Measurements from ENCODE around the gene HGFAC. TPM values are rescaled to one million over a fixed set of nuclear protein-coding genes. Genes with fewer than 3 reads are reported as not detected.

Gene HGFAC
- total RNA-seq, 1 donor from 2014 or later, result 1.2 TPM

DNA sequence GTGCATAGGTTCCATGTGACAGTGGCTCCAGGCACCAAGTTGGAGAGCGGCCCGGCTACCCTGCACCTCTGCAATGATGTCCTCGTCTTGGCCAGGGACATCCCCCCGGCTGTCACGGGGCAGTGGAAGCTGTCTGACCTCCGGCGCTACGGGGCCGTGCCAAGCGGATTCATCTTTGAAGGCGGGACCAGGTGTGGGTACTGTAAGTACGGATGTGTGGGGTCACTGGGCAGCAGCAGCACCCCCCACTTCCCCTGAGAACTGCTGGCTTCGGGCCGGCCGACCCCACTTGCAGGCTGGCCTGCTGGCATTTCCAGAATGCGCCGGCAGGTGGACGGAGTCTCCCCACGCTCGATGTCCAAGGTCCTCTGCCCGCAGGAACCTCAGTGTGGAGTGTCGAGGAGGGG is 34.6 kb downstream of the HGFAC start:
- Histone ChIP-seq H3K36me3 (no peaks in the 10 kb centered on the region), H3K27me3 (peaks cover 7% of the 10 kb centered on the region), H3K4me3 (no peak overlapping the region), H3K4me1 (peaks cover 6% of the 10 kb centered on the region), H3K27ac (no peak overlapping the region), H3K9me3 (no peaks in the 10 kb centered on the region)
- TF ChIP-seq, protein P1, sequence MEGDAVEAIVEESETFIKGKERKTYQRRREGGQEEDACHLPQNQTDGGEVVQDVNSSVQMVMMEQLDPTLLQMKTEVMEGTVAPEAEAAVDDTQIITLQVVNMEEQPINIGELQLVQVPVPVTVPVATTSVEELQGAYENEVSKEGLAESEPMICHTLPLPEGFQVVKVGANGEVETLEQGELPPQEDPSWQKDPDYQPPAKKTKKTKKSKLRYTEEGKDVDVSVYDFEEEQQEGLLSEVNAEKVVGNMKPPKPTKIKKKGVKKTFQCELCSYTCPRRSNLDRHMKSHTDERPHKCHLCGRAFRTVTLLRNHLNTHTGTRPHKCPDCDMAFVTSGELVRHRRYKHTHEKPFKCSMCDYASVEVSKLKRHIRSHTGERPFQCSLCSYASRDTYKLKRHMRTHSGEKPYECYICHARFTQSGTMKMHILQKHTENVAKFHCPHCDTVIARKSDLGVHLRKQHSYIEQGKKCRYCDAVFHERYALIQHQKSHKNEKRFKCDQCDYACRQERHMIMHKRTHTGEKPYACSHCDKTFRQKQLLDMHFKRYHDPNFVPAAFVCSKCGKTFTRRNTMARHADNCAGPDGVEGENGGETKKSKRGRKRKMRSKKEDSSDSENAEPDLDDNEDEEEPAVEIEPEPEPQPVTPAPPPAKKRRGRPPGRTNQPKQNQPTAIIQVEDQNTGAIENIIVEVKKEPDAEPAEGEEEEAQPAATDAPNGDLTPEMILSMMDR (IDR thresholded peaks at IDR 0.05), result no peak
- no peak for ATAC-seq
- DNase-seq, result no peak
- intact Hi-C loops (cut with DNase I), result no loop called here

DNA sequence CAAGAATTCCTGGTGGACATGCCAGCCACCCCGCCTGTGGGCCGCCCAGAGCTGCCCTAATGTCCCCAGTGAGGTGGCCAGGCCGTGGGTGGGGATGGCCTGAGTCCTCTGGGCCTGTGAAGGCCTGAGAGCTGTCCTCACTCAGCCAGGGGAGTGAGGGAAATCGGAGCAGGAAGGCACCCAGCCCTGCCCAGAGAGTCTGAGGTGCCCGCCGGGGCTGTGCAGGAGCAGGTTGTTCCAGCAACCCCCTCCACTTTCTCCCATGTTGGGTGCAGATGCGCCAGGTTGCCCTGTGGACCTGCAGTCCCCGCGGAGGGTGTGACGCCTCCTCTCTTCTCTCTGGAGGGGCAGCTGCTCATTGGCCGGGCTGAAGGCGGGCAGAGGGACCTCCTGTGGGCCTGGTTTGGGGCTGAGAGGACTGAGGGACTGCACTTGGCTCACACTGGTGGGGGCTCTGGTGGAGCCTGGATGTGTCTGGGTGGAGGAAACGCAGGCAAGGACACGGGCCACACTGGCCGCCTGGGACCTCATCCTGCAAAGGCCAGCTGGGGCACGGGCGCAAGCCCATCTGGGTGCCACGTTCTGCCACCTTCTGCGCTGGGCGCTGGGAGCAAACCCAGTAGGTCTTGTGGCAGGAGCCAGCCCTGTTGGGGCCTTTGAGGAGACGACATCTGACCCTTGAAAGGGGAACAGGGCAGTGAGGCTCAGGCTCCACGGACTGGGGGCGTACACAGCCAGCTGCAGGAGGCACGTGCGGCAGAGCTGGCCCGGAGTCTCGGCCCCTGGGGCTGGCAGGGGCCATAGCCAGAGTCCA is 35.4 kb downstream of the HGFAC start:
- H3K36me3 ChIP-seq, result no peaks in the 10 kb centered on the region
- DNase-seq (no peak), ATAC-seq (no peak)
- TF ChIP-seq, protein P1 (IDR thresholded peaks at IDR 0.05), result no peak
- intact Hi-C loops (cut with DNase I), result no loop called here
- H3K9me3 ChIP-seq, result no peaks in the 10 kb centered on the region
- H3K27ac ChIP-seq, result no peak overlapping the region
- peaks cover 8% of the 10 kb centered on the region for H3K27me3 ChIP-seq
- H3K4me3 ChIP-seq, result no peak overlapping the region
- peaks cover 6% of the 10 kb centered on the region for H3K4me1 ChIP-seq

DNA sequence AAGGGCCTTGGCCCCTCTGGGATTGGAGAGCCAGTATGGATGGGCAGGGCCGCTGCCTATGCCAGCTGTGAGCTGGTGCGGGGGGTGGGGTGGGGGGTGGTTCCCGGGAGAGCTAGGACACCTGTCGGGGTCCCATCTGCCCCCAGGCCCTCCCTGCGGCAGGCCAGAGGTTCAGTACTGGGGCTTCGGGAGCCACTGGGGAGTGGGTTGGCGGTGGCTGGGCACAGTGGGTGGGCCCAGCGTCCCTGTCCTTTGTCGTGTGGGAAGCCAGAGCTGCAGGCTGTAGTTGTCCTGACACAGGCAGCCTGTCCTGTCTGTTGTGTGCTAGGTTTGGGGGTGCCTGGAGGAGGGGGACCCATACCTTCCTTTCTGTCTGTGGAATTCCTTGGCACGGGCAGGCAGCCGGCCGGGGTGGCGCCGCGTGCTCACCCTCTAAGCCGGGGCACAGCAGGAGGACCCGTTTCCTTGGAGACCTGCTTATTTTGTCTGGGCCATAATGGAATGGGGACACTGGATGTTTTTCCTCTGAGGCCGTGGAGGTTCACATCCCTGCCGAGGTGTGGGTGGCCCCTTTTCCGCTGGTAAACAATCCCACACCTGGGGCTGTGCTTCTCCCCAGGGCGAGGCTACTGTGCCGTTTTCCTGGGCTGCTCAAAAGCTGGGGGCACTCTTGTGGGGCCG is 36.1 kb downstream of the HGFAC start:
- Histone ChIP-seq H3K9me3 (no peaks in the 10 kb centered on the region), H3K4me1 (peaks cover 6% of the 10 kb centered on the region), H3K36me3 (no peaks in the 10 kb centered on the region), H3K4me3 (no peak overlapping the region), H3K27ac (no peak overlapping the region), H3K27me3 (peaks cover 11% of the 10 kb centered on the region)
- intact Hi-C loops (cut with DNase I), result no loop called here
- TF ChIP-seq, protein P1 (IDR thresholded peaks at IDR 0.05), result no peak
- DNase-seq (no peak), ATAC-seq (no peak)

DNA sequence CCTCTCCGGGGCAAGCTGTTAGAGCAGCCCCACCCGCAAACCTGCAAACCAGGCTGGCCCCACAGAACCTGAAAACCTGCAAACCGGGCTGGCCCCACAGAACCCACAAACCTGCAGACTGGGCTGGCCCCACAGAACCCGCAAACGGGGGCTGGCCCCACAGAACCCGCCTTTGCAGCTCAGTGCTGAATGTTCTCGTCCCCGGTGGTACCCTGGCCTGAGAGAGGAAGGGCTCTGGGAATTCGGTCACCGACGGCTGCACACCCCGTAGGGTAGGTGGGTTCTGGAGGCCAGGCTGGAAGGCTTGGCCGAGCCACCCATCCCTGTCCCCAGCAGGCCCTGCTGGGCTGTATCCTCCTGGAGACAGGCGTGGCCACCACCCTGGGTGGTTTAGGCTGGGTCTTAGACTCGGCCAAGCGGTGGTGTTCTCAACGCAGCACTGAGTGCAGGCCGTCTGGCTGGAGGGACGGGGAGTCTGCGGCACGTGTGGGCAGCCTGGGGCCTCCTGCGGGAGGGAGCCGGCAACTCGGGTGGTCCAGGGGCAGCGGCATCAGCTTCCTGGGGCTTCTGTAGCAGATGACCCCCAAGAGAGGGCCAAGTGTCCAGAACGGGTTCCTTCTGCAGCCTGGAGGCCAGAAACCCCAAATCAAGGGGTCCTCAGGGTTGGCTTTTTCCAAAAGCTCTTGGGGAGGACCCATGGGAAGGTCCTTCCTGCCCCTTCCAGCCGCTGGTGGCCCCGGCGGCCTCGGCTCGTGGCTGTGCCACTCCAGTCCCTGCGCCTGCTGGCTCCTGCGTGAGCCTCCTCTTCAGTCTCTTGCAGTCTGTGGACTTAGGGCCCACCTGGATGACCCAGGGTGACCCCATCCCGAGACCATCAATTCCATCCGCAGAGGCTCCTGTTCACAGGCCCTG is 36.9 kb downstream of the HGFAC start:
- H3K27ac ChIP-seq, result no peak overlapping the region
- intact Hi-C loops (cut with DNase I), result no loop called here
- no peak for DNase-seq
- TF ChIP-seq, protein P1 (IDR thresholded peaks at IDR 0.05), result no peak
- H3K4me3 ChIP-seq, result no peak overlapping the region
- H3K9me3 ChIP-seq, result no peaks in the 10 kb centered on the region
- ATAC-seq, result no peak
- H3K4me1 ChIP-seq, result peaks cover 6% of the 10 kb centered on the region
- H3K27me3 ChIP-seq, result peaks cover 16% of the 10 kb centered on the region
- H3K36me3 ChIP-seq, result no peaks in the 10 kb centered on the region

DNA sequence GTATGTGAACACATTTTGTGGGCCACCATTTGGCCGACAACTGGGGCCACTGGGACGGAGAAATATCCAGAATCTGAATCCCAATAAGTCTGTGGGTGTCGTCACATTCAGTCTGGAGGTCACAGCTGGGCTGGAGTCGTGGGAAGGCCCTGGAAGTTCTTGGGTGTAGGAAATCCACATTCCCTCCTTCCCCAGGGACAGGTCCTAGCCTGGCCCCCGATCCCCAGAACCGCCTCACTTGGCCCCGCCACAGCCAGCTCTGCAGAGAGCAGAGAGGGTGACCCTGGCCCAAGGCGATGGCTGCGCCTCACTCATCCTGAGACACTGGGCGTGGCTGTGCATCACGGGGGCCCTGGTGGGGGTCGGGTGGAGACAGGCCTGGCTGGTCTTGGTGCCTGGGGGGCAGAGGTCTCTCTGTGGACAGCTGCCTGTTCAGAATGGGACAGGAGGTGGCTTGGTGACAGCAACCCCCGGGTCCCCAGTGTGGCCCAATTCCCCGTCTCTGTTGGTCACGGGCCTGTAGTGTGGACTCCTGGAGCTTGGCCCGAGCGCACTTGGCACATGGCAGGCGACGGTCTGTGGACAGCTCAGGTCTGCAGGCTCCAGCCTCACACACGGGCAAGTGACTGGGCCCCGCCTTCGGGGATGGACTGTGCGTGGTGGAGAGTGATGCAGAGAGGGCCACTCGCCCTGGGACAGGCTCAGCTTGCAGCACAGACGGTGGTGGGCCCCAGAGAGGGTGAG is 37.8 kb downstream of the HGFAC start:
- peaks cover 25% of the 10 kb centered on the region for H3K27me3 ChIP-seq
- DNase-seq (no peak), ATAC-seq (no peak)
- no peaks in the 10 kb centered on the region for H3K36me3 ChIP-seq
- TF ChIP-seq, protein P1 (IDR thresholded peaks at IDR 0.05), result no peak
- H3K9me3 ChIP-seq, result no peaks in the 10 kb centered on the region
- H3K4me1 ChIP-seq, result peaks cover 6% of the 10 kb centered on the region
- H3K4me3 ChIP-seq, result no peak overlapping the region
- no peak overlapping the region for H3K27ac ChIP-seq
- intact Hi-C loops (cut with DNase I), result no loop called here
